HG03060 (cell line): ENCODE measurements around the gene CYP1B1.
"Not testable (repeated sequence)": the region's sequence is repeated elsewhere in the genome, so short reads cannot be mapped to it uniquely, and the experiment has no call there.

ENCODE experiments used
- ATAC-seq: cut with Tn5 transposase; IDR thresholded peaks from one replicate; pipeline ENCODE4 v1.9.1; 2021; ENCODE audit warnings: low read depth, moderate number of reproducible peaks; ENCODE audit not compliant: unreplicated experiment

The CYP1B1 gene

GRCh38 chr2:38075507-38076151 lies at the start of gene CYP1B1:
CYP1B1 (minus strand) TSS chr2:38076151; CDS start chr2:38075388, 763 bp downstream.
- ATAC-seq = no peak

- ATAC-seq = no peak
These were observed 49.1 kb upstream of the CYP1B1 start for GRCh38 chr2:38125007-38125406.

DNA sequence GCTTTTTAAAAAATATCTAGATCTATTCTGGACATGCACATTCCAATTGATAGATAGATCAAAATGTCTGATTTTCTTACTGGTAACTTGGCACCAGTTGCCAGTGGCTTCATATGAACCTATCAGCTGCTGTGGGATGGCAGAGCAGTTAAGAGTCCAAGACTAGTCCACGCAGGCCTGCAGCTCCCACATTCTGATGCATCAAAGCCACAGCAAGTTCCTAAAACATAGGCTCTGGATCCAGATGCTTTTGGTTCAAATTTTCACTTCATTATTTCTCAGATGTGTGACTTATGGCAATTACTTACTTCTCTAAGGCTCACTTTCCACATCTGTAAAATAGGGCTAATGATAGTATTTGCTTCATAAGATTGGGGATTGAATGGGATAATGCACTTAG lies 48.0 kb upstream of the CYP1B1 start:
- no peak for ATAC-seq

GRCh38 chr2:38122344-38122743 lies 46.4 kb upstream of the CYP1B1 start:
- no peak for ATAC-seq

DNA sequence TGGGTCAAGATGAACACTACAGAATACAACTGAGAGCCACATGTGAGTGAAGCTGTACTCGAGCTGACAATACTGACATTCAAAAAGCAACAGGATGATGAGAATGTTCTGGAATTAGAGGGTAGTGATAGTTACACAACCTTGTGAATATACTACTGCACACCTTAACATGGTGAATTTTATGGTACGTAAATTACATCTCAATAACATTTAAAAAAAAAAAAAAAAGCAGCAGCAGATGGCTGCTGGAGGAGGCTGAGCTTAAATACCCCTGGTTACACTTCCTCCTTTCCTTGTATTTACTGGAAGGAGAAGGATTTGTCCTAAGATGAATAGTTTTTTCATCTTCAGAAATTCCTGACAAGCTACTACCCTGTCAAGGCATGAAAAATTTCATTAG lies 45.5 kb upstream of the CYP1B1 start:
- ATAC-seq = no peak

DNA sequence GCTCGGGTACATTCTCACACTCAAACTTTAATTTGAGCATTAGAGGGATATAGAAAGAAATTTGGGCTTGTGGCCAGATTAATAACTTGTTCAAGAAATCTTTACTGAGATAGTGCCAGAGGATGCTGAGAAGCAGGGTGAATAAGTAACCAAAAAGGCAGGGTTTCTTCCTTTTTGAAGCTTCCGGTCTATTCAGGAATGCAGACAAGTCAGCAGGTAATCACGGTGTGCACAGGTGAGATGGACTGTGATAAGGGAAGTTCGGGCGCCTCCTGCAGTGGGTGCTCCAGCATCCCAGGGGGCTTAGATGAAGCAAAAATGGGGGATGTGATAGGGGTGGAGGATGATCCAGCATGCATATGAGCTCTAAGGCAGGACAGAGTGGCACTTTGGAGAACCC lies 44.9 kb upstream of the CYP1B1 start:
- ATAC-seq = no peak

DNA sequence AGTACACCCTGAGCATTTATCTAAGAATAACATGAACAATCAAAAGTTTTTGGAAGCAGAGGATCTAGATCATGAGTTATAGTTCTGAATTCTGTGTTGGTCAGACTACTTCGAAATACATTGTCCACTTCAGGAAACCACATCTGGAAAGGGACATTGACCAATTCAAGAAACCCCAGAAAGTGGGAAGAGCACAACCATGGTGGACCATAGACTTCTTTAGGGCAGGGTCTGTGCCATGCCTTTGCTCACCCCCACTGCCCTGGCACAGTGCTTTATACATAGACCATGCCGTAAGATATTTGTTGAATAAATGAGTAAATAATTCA lies 44.3 kb upstream of the CYP1B1 start:
- no peak for ATAC-seq

GRCh38 chr2:38116762-38117161 lies 40.8 kb upstream of the CYP1B1 start:
- no peak for ATAC-seq

GRCh38 chr2:38115216-38116032 lies 39.5 kb upstream of the CYP1B1 start:
- ATAC-seq = no peak

DNA sequence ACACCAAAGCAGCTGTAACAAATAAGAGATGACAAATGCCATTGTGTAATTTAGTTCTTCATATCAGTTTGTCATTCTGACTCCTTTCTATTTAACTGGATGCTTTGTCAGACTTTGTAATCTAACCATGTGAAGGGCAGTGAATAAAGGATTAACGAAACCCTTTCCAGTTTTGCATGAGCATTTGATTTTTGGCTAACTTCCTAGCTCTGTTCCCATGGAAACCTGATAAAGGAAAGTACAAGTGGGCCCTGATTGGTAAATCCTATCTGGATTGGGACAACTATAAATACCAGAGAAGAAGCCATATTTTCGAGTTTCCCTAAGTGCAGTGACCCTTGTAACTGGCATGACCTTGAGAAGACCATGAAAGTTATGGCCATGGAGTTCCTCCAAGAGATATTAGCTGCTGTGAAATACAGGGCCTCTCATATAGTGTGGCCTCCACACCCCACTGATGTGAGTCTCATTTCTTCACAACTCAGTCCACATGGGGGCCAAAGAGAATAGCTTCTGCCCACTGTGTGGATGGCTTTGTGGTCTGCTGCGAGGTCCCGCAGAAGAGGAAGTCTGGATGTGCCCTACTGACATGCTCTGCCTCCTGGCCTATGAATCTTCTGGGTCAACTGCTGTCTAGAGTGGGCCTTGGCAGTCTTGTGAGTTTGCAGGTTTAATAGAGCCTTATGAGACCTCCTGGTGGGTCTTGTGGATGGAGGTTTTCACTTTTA lies 38.2 kb upstream of the CYP1B1 start:
- ATAC-seq = no peak

- ATAC-seq = no peak
These were observed 37.1 kb upstream of the CYP1B1 start for GRCh38 chr2:38113051-38113450.

GRCh38 chr2:38111350-38111749 lies 35.4 kb upstream of the CYP1B1 start:
- ATAC-seq = not testable (repeated sequence)

DNA sequence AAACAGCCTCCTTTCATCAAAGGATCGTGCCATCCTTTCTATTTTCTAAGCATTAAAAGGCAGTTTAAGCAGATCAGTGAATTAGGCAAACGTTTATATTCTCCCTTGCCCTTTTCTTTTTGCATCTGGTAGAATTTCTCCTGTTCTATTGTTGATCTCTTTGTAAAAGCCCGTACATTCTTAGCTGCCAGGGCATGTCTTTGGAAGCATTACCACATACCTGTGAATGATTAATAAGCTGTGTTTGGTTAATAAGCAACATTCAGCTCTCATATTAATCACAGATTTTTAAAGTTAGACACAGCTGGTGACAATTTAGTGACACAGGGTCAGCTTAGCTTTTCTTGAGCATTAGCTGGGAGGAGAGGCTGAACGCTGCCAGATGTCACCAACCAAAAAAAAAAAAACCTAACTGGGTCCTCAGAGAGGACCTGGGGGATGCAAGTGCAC lies 33.8 kb upstream of the CYP1B1 start:
- ATAC-seq = no peak

GRCh38 chr2:38108907-38109731 lies 33.2 kb upstream of the CYP1B1 start:
- no peak for ATAC-seq

- ATAC-seq = no peak
These were observed 31.9 kb upstream of the CYP1B1 start for GRCh38 chr2:38107738-38108410.

DNA sequence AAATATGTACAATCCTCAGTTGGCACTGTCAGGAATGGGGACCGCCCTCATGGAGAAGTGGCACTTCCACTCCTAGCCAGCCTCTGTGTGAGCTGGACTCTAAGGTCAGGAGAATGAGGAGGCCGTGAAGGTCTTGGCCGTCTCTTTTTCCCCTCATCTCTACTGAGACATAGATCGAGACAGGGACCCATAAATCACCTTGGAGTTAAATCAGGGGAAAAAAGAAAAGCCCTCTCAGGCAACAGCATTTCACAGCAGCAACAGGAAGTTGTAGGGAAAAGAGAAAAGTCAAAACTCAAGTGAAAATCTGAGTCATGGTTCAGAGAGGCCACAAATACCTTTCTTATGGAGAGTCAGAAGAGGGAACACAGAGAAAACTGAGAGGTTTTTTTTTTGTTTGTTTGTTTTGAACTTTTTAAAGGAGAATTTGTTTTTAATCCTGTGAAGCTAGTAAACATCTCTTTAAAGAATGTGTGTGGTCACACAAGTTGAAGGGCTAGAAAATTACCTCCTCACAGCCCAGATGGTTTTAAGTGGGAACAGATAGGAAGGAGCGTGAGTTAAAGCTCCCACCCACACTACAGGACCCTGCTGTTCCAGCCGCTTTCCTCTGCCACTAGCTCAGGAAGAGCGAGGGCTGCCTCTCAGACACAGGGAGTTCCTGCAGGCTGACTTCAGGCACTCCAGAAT lies 30.6 kb upstream of the CYP1B1 start:
- no peak for ATAC-seq

DNA sequence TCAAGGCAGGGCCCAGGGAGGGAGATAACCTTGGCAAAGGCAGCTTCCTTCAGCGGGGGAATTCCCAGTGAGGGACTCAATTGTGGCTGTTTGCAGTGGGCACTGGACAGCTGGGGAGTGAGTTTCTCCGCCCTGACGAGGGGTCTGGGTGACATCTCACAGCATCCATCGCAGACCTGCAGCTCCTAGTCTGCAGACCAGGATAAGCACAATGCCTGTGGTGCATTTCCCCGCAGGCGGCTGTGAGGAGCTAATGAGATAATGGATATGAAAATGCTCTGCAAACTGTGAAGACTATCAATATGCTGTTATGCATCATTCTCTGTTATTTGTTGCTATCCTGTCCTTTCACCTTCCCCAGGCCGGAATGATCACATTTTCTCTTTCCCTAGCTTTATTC lies 30.0 kb upstream of the CYP1B1 start:
- no peak for ATAC-seq

DNA sequence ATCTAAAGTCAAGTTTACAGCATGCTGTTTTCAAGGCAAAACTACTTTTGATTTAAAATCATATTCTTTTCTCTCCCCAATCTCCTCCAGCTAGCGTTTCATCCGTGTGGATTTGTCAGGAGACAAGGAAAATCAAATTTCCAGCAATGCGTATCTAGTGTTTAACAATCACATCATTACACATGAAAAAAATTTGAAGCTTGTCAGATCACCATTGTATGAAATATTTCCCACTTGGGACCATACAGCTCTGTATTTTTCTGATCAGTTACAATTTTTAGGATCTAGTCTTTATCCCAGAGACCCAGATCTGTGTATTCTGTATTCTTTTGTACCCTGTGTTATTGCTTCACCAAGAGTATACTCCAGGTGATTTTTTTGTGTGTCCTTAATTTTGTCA lies 28.6 kb upstream of the CYP1B1 start:
- no peak for ATAC-seq

GRCh38 chr2:38100328-38100727 lies 24.4 kb upstream of the CYP1B1 start:
- no peak for ATAC-seq
